Measurements from ENCODE around the gene SHTN1.

SHTN1 gene

DNA sequence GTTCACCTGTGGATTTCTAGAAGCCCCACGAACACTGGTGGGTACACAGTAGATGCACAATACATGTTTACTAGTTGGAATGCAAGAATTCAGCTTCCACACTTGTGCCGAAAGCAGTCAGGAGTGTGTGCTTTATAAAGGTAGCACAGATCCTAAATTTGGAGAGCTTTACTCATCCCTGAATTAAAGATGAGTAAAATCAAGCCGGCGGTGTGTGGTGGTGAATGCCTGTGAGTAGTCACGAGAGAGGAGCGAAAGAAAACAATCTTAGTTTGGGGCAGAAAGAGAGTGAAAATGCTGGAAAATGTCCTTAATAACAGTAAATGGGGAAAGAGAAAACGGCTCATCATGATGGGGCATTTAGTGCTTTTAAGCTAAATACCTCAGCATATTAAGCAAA, 169.3 kb downstream of the SHTN1 start:
- no peak for DNase-seq (ENCODE audit: low read depth in 3 of 3)

DNA sequence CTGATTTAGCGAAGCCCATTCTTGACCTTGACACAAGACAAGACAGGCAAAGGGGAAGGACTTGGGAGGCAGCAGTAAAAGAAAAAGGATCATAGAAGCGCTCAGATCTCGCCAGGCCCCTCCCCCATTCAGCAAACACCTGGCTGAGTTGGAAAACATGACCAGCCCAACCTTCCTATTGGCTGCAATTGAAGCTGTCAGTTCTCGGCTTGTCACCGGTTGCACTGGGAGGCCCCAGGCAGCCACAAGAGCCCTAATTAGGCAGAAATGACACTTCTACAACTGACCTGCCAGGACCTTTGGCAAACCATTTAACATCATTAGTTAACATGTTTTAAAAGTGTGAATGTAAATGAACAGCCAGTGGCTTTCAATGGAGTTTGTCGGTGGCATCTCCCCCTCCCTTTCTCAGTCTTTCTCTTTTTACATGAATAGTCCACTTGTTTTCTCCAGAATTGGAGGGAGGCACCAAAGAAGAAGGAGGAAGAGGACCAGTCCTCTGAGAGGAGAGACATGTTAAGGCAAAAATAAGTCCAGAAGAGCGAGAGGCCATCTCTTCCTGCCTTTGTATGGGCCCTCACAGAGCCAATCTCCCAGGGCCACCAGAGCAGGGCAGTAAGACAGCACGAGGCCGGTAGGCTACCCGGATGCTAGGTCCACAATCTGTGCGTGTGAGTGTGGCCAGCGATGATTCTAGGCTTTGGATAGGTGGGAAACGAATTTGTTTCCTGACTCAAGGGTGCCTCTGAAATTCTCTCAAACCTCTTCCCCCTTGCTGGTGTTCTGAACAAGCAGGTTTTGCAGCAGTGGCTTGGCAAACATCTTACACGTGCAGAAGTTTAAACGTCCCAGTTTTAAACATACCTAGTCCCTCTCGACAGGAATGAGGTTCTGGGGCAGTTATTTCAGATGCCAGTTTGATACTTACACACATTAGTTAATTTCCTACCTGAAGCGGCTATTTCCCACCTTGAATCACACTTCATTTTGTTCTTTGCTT, 170.7 kb downstream of the SHTN1 start:
- DNase-seq (ENCODE audit: low read depth in 3 of 3), result no peak

DNA sequence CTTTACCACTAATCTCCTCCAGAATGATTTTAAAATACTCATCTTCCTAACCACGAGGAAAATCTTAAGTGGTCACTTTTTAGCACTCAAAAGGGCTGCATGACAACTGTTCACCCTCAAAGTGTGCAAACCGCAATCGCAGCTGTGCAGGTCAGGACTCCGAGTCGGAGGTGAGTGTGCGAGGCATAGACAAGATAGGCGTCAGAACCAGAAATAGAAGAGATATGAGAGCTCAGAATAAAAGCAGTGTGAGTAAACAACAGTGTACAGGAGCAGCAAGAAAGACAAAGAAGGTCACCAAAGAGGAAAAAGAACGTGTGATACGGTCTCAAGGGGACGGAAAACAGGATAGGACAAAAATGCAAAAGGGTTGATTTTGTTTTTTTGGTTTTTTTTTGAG, 173.2 kb downstream of the SHTN1 start:
- DNase-seq (ENCODE audit: low read depth in 3 of 3), result no peak
